Breast epithelium (tissue), 4 donors: Measurements from ENCODE around the gene FAM24A. TPM values are rescaled to one million over a fixed set of nuclear protein-coding genes. Genes with fewer than 3 reads are reported as not detected.

Source experiments
- DNase-seq, 2 donors: peaks; one replicate each; pipeline ENCODE4 v3.0.0-alpha.2; 2019; ENCODE audit warnings: low spot score in 2 of 2
- H3K27ac ChIP-seq, 2 donors: fragments of 200-600 bp; sonication (generic) in 1 of 2; one replicate each; pipeline ENCODE4 v1.5.1; 2016 to 2019; ENCODE audit warnings: mild to moderate bottlenecking in 1 of 2
- H3K27me3 ChIP-seq, 2 donors: fragments of 200-600 bp; sonication (generic) in 1 of 2; one replicate each; pipeline versions ENCODE4 v1.5.1 to v1.6.0; 2017 to 2019; ENCODE audit warnings: control low read depth in 1 of 2, mild to moderate bottlenecking in 1 of 2
- H3K36me3 ChIP-seq: fragments of 200-600 bp; one replicate; pipeline ENCODE4 v1.5.1; 2019
- H3K4me1 ChIP-seq, 2 donors: fragments of 200-600 bp; sonication (generic); one replicate each; pipeline ENCODE4 v1.5.1; 2016 to 2019; ENCODE audit warnings: control low read depth in 1 of 2
- H3K4me3 ChIP-seq, 3 donors: fragments of 200-600 bp; sonication (generic); 1 replicate in 2 of 3; 2 replicates in 1 of 3; pipeline ENCODE4 v1.5.1; 2016 to 2019; ENCODE audit warnings: mild to moderate bottlenecking in 3 of 3, moderate library complexity in 2 of 3
- H3K9me3 ChIP-seq, 2 donors: fragments of 200-600 bp; sonication (generic) in 1 of 2; one replicate each; pipeline ENCODE4 v1.5.1; 2016 to 2019; ENCODE audit warnings: control low read depth in 1 of 2
- CTCF ChIP-seq, 3 donors: fragments of 450-650 bp; IDR thresholded peaks; one replicate each; pipeline ENCODE4 v1.5.1; 2016 to 2017; ENCODE audit warnings: antibody characterized with exemption in 3 of 3, mild to moderate bottlenecking in 3 of 3, moderate library complexity in 3 of 3
- POLR2A ChIP-seq: fragments of 450-650 bp; IDR thresholded peaks from one replicate; pipeline ENCODE4 v1.6.1; 2016; ENCODE audit warnings: antibody characterized with exemption, mild to moderate bottlenecking, moderate library complexity
- POLR2AphosphoS5 ChIP-seq, 3 donors: sonication (generic); formaldehyde crosslinking; IDR thresholded peaks; one replicate each; pipeline ENCODE4 v1.6.1; 2017; ENCODE audit warnings: antibody characterized with exemption in 3 of 3
- intact Hi-C: fragments of 100-400 bp; cut with DNase I; formaldehyde crosslinking; loops from one replicate; pipeline ENCODE4 v1.15.1; 2023; ENCODE audit warnings: low total_unique reads
- total RNA-seq, 3 donors: library from RNA; depleted of rRNA; stranded (reverse); fragments of >200 nt; gene quantifications; one replicate each; pipeline ENCODE4 v1.1.0, GENCODE V29; 2016

FAM24A gene
- total RNA-seq, 3 donors from 2014 or later = not detected

- intact Hi-C loops = no loop called here
- no peak overlapping the region for H3K27ac ChIP-seq
- no peak for DNase-seq
- H3K4me3 ChIP-seq = no peak overlapping the region
- H3K9me3 ChIP-seq = peaks cover 0 to 6% of the 10 kb centered on the region in 2 donors
- TF ChIP-seq POLR2A (no peak), POLR2AphosphoS5 (IDR thresholded peaks at IDR 0.05) (no peak), CTCF (IDR thresholded peaks at IDR 0.05) (no peak)
- no peaks in the 10 kb centered on the region for H3K4me1 ChIP-seq
- H3K27me3 ChIP-seq = no peaks in the 10 kb centered on the region
- no peaks in the 10 kb centered on the region for H3K36me3 ChIP-seq
These were observed 52.0 kb downstream of the FAM24A start for GRCh38 chr10:122962405-122962804.

Other genes with a start within 250 kb of the FAM24A start
- not detected for gene C10orf120, start 210.8 kb upstream of the FAM24A start, total RNA-seq
- 1 to 10 TPM in 1 of 3 donors, under 1 TPM in 2; 0.48 to 1.8 (median 0.98) TPM for gene CUZD1, start 64.8 kb upstream of the FAM24A start, total RNA-seq
- 1 to 10 TPM; 3.7 to 6.6 (median 5.4) TPM for gene FAM24B, start 31.0 kb upstream of the FAM24A start, total RNA-seq
- gene C10orf88, start 43.6 kb downstream of the FAM24A start, total RNA-seq = 1 to 10 TPM; 4.5 to 8.0 (median 7.5) TPM
- 1 to 10 TPM; 3.6 to 6.4 (median 3.7) TPM for gene PSTK, start 69.8 kb downstream of the FAM24A start, total RNA-seq
- gene IKZF5, start 98.2 kb downstream of the FAM24A start, total RNA-seq = 10 to 100 TPM; 10.5 to 17.7 (median 13.3) TPM
- gene ACADSB, start 98.4 kb downstream of the FAM24A start, total RNA-seq = 10 to 100 TPM; 22.6 to 32.4 (median 31.8) TPM
- not detected for gene HMX3, start 225.4 kb downstream of the FAM24A start, total RNA-seq
- not detected for gene HMX2, start 237.5 kb downstream of the FAM24A start, total RNA-seq
- gene BUB3, start 243.8 kb downstream of the FAM24A start, total RNA-seq = 100 to 1,000 TPM in 1 of 3 donors, 10 to 100 TPM in 2; 96.4 to 100 (median 98.1) TPM